Fibroblast of gingiva (primary cell): ENCODE measurements around the gene S100A12.

Experiments
- DNase-seq: peaks from one replicate; pipeline ENCODE4 v3.0.0-alpha.2; 2011; ENCODE audit warnings: low read depth

Gene S100A12

GRCh38 chr1:153336650-153337049 lies 38.8 kb downstream of the S100A12 start:
- DNase-seq = no peak

GRCh38 chr1:153333902-153334301 lies 41.5 kb downstream of the S100A12 start:
- DNase-seq = no peak

GRCh38 chr1:153324912-153325311 lies 50.5 kb downstream of the S100A12 start:
- DNase-seq = no peak
